GM10248 (cell line): Measurements from ENCODE around the gene ABHD12.
"Not testable (repeated sequence)": the region's sequence is repeated elsewhere in the genome, so short reads cannot be mapped to it uniquely, and the experiment has no call there.

Experiments used
- CTCF ChIA-PET: fragments of 300-600 bp; sonication (Branson Sonifier 250); formaldehyde crosslinking; extraction: SDS; loops from one replicate; lab custom pipeline; 2021; ENCODE audit warnings: antibody characterized with exemption; lab: Yijun Ruan, JAX
- POLR2A ChIA-PET: fragments of 350-650 bp; sonication (Branson Sonifier 250); formaldehyde crosslinking; extraction: SDS; loops from one replicate; lab custom pipeline; 2020; ENCODE audit warnings: antibody characterized with exemption; lab: Yijun Ruan, JAX
- DNase-seq: peaks from one replicate; pipeline ENCODE4 v3.0.0; 2012; ENCODE audit errors: extremely low spot score
- TF ChIP-seq, protein P1 (sequence below): IDR thresholded peaks from 2 replicates; pipeline ENCODE4 v1.5.1; 2012; ENCODE audit warnings: mild to moderate bottlenecking, low read depth; ENCODE audit errors: extremely low read depth, missing control alignments, control extremely low read depth

The ABHD12 gene

DNA sequence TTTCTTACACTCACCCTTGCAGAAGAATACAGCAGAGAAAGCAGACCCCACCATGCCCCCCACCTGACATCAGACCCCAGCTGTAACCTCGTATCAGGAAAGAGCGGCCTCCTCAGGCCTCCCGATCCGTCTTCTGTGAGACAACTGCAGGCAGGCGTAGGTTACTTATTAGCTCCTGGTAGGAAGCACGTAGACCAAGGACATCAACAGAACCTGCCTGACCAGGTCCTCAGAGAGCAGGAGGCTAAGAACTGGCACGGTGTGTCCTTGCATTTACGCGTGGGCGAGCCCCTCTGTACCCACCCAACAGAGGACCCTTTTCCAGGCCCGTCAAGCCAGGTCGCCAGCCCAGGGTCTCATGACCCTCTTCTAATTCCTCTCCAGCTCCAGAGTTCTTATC, 51.0 kb downstream of the ABHD12 start:
- CTCF ChIA-PET = interaction anchor here (1.3 to 2.2 kb wide), 3 partner anchors 13 to 59 kb away, joined by 4 to 10 read pairs (median 7); no protein-coding TSS in a partner anchor
- TF ChIP-seq, protein P1, sequence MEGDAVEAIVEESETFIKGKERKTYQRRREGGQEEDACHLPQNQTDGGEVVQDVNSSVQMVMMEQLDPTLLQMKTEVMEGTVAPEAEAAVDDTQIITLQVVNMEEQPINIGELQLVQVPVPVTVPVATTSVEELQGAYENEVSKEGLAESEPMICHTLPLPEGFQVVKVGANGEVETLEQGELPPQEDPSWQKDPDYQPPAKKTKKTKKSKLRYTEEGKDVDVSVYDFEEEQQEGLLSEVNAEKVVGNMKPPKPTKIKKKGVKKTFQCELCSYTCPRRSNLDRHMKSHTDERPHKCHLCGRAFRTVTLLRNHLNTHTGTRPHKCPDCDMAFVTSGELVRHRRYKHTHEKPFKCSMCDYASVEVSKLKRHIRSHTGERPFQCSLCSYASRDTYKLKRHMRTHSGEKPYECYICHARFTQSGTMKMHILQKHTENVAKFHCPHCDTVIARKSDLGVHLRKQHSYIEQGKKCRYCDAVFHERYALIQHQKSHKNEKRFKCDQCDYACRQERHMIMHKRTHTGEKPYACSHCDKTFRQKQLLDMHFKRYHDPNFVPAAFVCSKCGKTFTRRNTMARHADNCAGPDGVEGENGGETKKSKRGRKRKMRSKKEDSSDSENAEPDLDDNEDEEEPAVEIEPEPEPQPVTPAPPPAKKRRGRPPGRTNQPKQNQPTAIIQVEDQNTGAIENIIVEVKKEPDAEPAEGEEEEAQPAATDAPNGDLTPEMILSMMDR = no peak
- DNase-seq = no peak
- POLR2A ChIA-PET = no interaction called here

DNA sequence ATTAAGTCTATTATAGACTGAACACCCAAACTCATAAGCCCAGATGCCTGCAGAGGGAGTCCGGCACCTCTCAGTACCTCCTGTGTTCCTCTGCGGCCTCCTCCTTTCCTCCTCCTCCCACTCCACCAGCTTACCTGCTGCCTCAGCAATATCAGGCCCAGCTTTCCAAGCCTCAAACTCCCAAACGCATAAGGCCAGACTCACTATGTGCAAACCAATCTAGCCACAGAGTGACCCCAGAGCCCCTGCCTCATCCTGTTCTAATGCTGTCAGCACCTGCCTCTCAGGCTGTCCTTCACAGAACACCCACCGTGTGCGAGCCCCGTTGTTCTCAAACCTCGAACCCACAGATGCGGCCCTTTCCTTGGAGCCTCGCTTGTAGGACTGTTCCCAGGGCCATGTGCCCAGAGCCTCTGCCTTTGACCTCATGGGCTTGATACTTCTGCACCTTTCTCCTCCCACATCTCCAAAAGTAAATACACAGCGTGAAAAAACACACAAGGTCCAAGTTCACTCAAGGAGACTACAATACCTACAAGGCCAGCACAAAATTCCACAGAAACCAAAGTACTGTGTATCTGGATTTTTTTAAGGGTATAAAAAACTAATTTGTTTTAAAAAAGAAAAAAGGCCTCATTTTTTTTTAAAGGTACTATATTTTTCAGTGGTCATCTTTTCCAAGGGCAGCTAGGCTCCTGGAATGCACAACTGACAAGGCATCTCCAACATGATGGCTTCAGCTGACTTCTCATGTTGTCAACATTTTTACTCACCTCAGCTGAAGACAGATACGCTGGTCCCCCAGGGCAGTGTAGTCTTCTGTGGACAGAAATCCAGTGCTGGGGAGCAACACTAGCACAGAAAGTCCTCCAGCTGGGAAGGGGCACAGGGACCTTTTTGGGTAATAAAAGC, 52.3 kb downstream of the ABHD12 start:
- CTCF ChIA-PET = interaction anchor here (0.9 to 2.2 kb wide), 3 partner anchors 9 to 17 kb away, joined by 3 to 10 read pairs (median 3); no protein-coding TSS in a partner anchor
- DNase-seq = no peak
- POLR2A ChIA-PET = no interaction called here
- TF ChIP-seq, protein P1 = no peak

DNA sequence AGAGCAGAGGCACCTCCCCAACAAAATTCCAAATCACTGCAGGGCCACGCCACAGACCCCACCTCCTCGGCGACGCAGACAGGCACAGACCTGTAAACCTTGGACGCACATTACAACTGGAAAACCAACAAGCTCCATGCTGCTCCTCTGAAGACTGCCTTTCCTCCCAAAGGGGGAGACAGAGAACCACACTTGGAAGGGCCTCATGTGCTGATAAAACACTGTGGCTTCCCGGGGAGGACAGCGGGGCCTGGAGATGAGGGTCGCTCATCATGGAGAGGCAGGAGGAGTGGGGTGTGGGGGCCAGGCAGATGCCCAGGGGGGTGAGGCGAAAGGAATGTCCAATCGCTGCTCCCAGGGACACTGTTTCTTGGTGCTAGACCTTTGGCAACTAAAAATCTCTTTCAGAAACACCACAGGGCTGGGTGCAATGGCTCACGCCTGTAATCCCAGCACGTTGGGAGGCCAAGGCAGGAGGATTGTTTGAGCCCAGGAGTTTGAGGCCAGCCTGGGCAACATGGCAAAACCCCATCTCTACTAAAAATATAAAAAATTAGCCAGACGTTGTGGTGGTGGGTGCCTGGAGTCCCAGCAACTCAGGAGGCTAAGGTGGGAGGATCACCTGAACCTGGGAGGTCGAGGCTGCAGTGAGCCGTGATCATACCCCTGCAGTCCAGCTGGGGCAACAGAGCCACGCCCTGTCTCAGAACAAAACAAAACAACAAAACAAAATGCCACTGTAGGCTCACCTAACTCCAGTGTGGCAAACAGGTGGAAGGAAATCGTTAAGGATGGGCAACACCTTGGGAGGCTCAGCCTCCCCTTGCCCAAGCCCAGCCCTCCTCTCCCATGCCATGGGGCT, 53.8 kb downstream of the ABHD12 start:
- CTCF ChIA-PET = interaction anchor here (1.3 kb wide), 1 partner anchor 15 kb away, joined by 3 read pairs; no protein-coding TSS in a partner anchor
- POLR2A ChIA-PET = no interaction called here
- TF ChIP-seq, protein P1 = no peak
- DNase-seq = no peak

DNA sequence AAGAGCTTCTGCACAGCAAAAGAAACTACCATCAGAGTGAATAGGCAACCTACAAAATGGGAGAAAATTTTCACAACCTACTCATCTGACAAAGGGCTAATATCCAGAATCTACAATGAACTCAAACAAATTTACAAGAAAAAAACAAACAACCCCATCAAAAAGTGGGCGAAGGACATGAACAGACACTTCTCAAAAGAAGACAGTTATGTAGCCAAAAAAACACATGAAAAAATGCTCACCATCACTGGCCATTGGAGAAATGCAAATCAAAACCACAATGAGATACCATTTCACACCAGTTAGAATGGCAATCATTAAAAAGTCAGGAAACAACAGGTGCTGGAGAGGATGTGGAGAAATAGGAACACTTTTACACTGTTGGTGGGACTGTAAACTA, 55.7 kb downstream of the ABHD12 start:
- POLR2A ChIA-PET, DNase-seq, CTCF ChIA-PET: not testable (repeated sequence)

DNA sequence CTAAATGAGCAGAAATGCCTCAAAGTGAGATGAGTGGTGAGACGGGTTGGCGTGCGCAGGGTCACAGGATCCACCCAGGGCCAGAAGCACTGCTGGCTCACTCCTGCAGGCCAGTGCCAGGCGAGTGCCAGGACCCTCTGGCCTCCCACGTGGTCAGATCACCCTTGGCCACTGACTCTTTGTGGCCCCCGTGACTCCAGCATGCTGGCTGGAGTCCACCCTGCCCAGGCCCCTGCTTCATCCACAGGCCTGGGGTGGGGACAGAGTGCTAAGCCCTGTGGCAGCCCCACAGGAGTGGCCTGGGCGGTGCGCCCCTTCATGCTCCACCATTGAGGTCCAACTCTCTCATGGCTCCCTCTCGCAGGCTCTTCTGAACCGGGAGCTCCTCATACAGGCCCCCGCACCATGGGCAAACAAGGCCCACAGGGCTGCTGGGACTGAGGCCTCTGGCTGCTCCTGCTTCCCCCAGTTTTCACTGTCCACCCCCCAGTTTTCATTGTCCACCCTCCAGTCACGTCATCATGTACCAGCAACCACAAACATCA, 61.6 kb downstream of the ABHD12 start:
- TF ChIP-seq, protein P1 = no peak
- DNase-seq = no peak
- POLR2A ChIA-PET = no interaction called here
- CTCF ChIA-PET = interaction anchor here (0.9 kb wide), 1 partner anchor 10 kb away, joined by 3 read pairs; no protein-coding TSS in a partner anchor

DNA sequence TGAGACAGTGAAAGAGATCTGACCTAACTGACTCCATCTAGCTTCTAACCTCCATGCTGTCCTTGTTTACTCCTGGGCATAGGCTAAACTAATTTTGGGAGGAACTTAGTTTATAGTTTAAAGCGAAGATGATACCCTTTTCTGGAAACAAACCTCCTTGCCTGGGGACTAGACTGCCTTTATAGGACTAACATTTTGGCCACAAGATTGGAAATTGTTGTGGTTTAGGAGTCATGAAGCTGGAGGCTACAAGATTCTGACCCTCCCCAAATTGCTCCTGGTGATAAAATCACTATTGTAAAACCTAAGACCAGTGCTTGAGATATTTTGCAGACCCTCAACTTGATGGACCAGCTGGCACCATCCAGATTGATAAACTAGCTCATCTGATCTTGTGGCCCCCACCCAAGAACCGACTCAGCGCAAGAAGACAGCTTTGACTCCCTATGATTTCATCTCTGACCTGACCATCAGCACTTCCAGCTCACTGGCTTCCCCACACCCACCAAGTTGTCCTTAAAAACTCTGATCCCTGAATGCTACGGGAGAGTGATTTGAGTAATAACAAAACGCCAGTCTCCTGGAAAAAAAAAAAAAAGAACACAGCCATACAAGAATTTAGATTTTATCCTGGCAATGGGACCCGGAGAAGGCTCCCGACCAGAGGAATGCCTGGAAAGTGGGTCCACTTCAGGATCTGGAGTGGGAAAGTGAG, 63.0 kb downstream of the ABHD12 start:
- TF ChIP-seq, protein P1 = no peak
- DNase-seq = no peak
- POLR2A ChIA-PET = no interaction called here
- CTCF ChIA-PET = interaction anchor here (1.0 to 1.7 kb wide), 4 partner anchors 9 to 72 kb away, joined by 3 to 5 read pairs (median 4); no protein-coding TSS in a partner anchor
